Heart left ventricle (tissue), 13 donors: ENCODE measurements around the gene ANKRD24.

ENCODE experiments used
- POLR2A ChIP-seq, 2 donors: fragments of 450-650 bp; IDR thresholded peaks; one replicate each; pipeline ENCODE4 v1.6.1; 2017; ENCODE audit warnings: antibody characterized with exemption in 2 of 2, mild to moderate bottlenecking in 2 of 2, moderate library complexity in 2 of 2
- TF ChIP-seq, protein P1 (sequence below), 12 donors: fragments of 200-600 bp; sonication (generic) in 4 of 12; IDR thresholded peaks; one replicate each; pipeline versions ENCODE4 v1.5.0 to v1.8.0; 2018 to 2022; ENCODE audit warnings: antibody characterized with exemption in 12 of 12, mild to moderate bottlenecking in 5 of 12
- donor health status: ischemic (EF 13 %, LVEDD 7.1; RV severe dilation, severe dysfunction).
- donor health status: DM: no; HTN: yes; CAD: no.
- donor health status: DM: no; HTN: no; CAD: no.
- donor health status: ischemic (EF 25% LVEDD 6.9; RV normal size, moderate dysfunction).
- donor health status: ischemic (EF 25% LVEDD 5.7; RV mildly dilated, moderate dysfunction).
- donor health status: ischemic (EF 35%, LVEDD 5.7; RV mildly dilated, moderate dysfunction).
- donor health status: nonischemic (EF 11% LVEDD 7.7; RV severe dilation, severe dysfunction).
- donor health status: DM: yes; HTN: yes; CAD: no.
- donor health status: PGD.
- donor health status: ischemic (EF 29% LVEDD 5.4; RV normal size, mild dysfunction).
- donor health status: nonischemic (EF 23%, LVEDD 6.1; RV moderate dilation, normal function).

DNA sequence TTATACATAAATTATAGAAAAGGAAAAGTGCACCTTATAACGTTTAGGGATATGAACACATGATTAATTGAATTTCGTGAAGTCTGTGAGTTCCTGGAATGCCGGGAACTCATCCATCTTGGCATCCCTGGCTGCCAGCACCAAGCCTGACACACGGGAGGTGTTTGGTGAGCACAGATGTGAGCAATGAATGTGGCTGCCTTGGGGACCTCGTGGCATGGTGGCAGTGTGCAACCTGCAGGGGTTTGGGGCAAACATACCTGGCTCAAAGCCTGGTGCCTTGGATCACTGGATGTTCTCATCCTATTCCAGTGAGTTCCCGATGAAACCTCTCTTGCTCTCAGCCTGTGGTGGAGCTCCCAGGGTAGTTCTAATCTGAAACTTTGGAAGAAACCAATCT lies 48.1 kb upstream of the ANKRD24 start:
- TF ChIP-seq, protein P1, sequence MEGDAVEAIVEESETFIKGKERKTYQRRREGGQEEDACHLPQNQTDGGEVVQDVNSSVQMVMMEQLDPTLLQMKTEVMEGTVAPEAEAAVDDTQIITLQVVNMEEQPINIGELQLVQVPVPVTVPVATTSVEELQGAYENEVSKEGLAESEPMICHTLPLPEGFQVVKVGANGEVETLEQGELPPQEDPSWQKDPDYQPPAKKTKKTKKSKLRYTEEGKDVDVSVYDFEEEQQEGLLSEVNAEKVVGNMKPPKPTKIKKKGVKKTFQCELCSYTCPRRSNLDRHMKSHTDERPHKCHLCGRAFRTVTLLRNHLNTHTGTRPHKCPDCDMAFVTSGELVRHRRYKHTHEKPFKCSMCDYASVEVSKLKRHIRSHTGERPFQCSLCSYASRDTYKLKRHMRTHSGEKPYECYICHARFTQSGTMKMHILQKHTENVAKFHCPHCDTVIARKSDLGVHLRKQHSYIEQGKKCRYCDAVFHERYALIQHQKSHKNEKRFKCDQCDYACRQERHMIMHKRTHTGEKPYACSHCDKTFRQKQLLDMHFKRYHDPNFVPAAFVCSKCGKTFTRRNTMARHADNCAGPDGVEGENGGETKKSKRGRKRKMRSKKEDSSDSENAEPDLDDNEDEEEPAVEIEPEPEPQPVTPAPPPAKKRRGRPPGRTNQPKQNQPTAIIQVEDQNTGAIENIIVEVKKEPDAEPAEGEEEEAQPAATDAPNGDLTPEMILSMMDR (IDR thresholded peaks at IDR 0.05), result no peak
- no peak for TF ChIP-seq POLR2A (IDR thresholded peaks at IDR 0.05)
